Measurements from ENCODE around the gene ZFP3. TPM values are rescaled to one million over a fixed set of nuclear protein-coding genes. Genes with fewer than 3 reads are reported as not detected.
A peak's percentile ranks its signal among the peaks of the same experiment; 100 is the strongest.

ZFP3 gene
- polyA plus RNA-seq, 1 of the 3 experiments (the other 2 are of a cell fraction), result 1.5 TPM

GRCh38 chr17:5065227-5065744 is 13.0 kb upstream of the ZFP3 start:
- CTCF ChIA-PET, result no interaction called here
- no peaks in the 10 kb centered on the region for H4K20me1 ChIP-seq (ENCODE audit: insufficient read depth)
- DNase-seq, result no peak
- H3K27ac ChIP-seq (ENCODE audit: low read depth in 2 of 2, low read length in 1 of 2), result no peak overlapping the region
- H3K9me3 ChIP-seq, result no peaks in the 10 kb centered on the region
- H3K4me3 ChIP-seq (ENCODE audit: low read depth in 2 of 2, low read length in 1 of 2), result no peak overlapping the region
- POLR2A ChIA-PET, result no interaction called here
- no peaks in the 10 kb centered on the region for H3K79me2 ChIP-seq (ENCODE audit: insufficient read depth)
- no peak overlapping the region for H3K9ac ChIP-seq
- H3F3A ChIP-seq (replicated peaks; ENCODE audit: insufficient read depth), result no peaks in the 10 kb centered on the region
- no peaks in the 10 kb centered on the region for H3K4me1 ChIP-seq (ENCODE audit: control insufficient read depth in 1 of 2, insufficient read depth in 2 of 2, low read depth in 1 of 2, low read length in 1 of 2)
- H3K9me2 ChIP-seq, result no peaks in the 10 kb centered on the region
- WGBS (ENCODE audit: low lambda C conversion rate), result 39% methylated on average over 1 of the region's 1 CpG
- no peak overlapping the region; the same call in 1 of the 2 replicates for H3K4me2 ChIP-seq
- H3K36me3 ChIP-seq (replicated peaks in 1 of 2; ENCODE audit: control insufficient read depth in 1 of 2, insufficient read depth in 2 of 2, low read length in 1 of 2), result no peaks in the 10 kb centered on the region
- no peak for TF ChIP-seq IRF3 (IDR thresholded peaks at IDR 0.05; ENCODE audit: low read depth, low read length)
- TF ChIP-seq NFIC (IDR thresholded peaks at IDR 0.05; ENCODE audit: borderline replicate concordance), result peak; percentile 37; the same call in 1 of the 2 replicates
- no peaks in the 10 kb centered on the region; the same call in 1 of the 2 replicates for H3K27me3 ChIP-seq (ENCODE audit: insufficient read depth)
- H2AFZ ChIP-seq (ENCODE audit: low read depth), result no peak overlapping the region

GRCh38 chr17:5068236-5068635 is 10.0 kb upstream of the ZFP3 start:
- WGBS (ENCODE audit: low lambda C conversion rate), result 78% methylated on average over 3 of the region's 3 CpGs
- H3K27ac ChIP-seq (ENCODE audit: low read depth in 2 of 2, low read length in 1 of 2), result no peak overlapping the region
- H3K9ac ChIP-seq, result no peak overlapping the region
- H3K9me3 ChIP-seq, result no peaks in the 10 kb centered on the region
- no peaks in the 10 kb centered on the region for H4K20me1 ChIP-seq (ENCODE audit: insufficient read depth)
- CTCF ChIA-PET, result interaction anchor here (0.9 to 1.4 kb wide), 3 partner anchors 81 to 159 kb away, joined by 3 to 8 read pairs (median 3); no protein-coding TSS in a partner anchor
- H3K79me2 ChIP-seq (ENCODE audit: insufficient read depth), result no peaks in the 10 kb centered on the region
- no peak overlapping the region for H3K4me3 ChIP-seq (ENCODE audit: low read depth in 2 of 2, low read length in 1 of 2)
- H3K27me3 ChIP-seq (ENCODE audit: insufficient read depth), result no peaks in the 10 kb centered on the region; the same call in 1 of the 2 replicates
- H3K36me3 ChIP-seq (replicated peaks in 1 of 2; ENCODE audit: control insufficient read depth in 1 of 2, insufficient read depth in 2 of 2, low read length in 1 of 2), result no peaks in the 10 kb centered on the region
- no peaks in the 10 kb centered on the region for H3K4me1 ChIP-seq (ENCODE audit: control insufficient read depth in 1 of 2, insufficient read depth in 2 of 2, low read depth in 1 of 2, low read length in 1 of 2)
- POLR2A ChIA-PET, result no interaction called here
- H3K9me2 ChIP-seq, result no peaks in the 10 kb centered on the region
- H3F3A ChIP-seq (replicated peaks; ENCODE audit: insufficient read depth), result no peaks in the 10 kb centered on the region
- TF ChIP-seq ZBTB33 (IDR thresholded peaks at IDR 0.05; ENCODE audit: borderline replicate concordance, low read depth) (no peak), NFIC (IDR thresholded peaks at IDR 0.05; ENCODE audit: borderline replicate concordance) (no peak), EP300 (IDR thresholded peaks at IDR 0.05; ENCODE audit: borderline replicate concordance in 1 of 2, low read depth in 1 of 2, low read length in 1 of 2) (no peak), CHD2 (IDR thresholded peaks at IDR 0.05; ENCODE audit: low read length, partially characterized antibody) (no peak), USF1 (IDR thresholded peaks at IDR 0.05; ENCODE audit: borderline replicate concordance, low read depth) (no peak)
- H2AFZ ChIP-seq (ENCODE audit: low read depth), result no peak overlapping the region
- DNase-seq, result no peak
- no peak overlapping the region for H3K4me2 ChIP-seq
